Measurements from ENCODE around the gene WDR72.
"Not testable (repeated sequence)": the region's sequence is repeated elsewhere in the genome, so short reads cannot be mapped to it uniquely, and the experiment has no call there.

Gene WDR72

GRCh38 chr15:53549697-53550305 is 209.7 kb downstream of the WDR72 start:
- Mint-ChIP-seq H3K27me3 (peaks cover 2% of the 10 kb centered on the region), H3K27ac (no peak overlapping the region), H3K4me1 (ENCODE audit: low read depth) (no peaks in the 10 kb centered on the region), H3K36me3 (ENCODE audit: low read depth) (no peaks in the 10 kb centered on the region), H3K4me3 (no peak overlapping the region), H3K9me3 (no peaks in the 10 kb centered on the region)
- DNase-seq, result no peak

DNA sequence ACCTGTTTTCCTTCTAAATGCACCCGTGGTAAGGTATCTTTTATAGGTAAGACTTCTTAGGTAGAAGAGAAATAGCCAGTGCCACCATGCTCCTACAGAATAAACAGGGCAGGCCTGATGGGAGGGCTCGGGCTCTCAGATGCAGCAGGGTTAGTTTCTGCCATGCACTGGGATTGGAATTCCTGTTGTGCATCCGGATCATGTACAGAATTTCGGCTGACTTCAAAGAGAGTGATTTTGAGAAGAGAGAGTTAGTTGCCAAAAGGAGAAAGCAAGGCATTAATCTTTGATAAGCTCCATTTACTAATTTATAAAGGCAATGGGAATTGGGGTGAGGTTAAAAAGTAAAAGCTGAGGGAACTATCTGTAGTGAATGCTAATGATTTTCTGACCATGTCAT is 211.2 kb downstream of the WDR72 start:
- no peak overlapping the region for H3K4me3 Mint-ChIP-seq
- H3K27me3 Mint-ChIP-seq, result no peaks in the 10 kb centered on the region
- peaks cover under 1% of the 10 kb centered on the region for H3K9me3 Mint-ChIP-seq
- no peaks in the 10 kb centered on the region for H3K4me1 Mint-ChIP-seq (ENCODE audit: low read depth)
- DNase-seq, result no peak
- no peak overlapping the region for H3K27ac Mint-ChIP-seq
- no peaks in the 10 kb centered on the region for H3K36me3 Mint-ChIP-seq (ENCODE audit: low read depth)

- H3K9me3 Mint-ChIP-seq; H3K36me3 Mint-ChIP-seq (ENCODE audit: low read depth); DNase-seq; H3K4me3 Mint-ChIP-seq; H3K27ac Mint-ChIP-seq; H3K4me1 Mint-ChIP-seq (ENCODE audit: low read depth); H3K27me3 Mint-ChIP-seq: not testable (repeated sequence)
Measured at GRCh38 chr15:53540626-53541300, 218.7 kb downstream of the WDR72 start.

DNA sequence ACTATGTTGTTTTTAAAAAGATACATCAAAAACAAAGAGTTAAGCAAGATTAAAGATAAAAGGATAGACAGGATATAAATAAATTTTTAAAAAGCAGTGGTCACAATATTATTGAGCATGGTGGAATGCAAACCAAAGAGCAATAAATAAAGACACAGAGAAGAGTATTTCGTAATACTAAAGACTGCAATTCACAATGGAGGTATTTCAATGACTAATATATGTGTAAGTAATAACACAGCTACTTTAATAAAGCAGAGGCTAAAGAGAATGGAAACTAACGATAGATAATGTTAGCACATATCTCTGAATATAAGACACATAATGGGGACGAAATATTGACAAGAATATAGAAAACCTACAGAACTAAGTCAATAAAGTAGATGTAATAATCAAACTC is 219.6 kb downstream of the WDR72 start:
- H3K27ac Mint-ChIP-seq, result no peak overlapping the region
- DNase-seq, result no peak
- H3K9me3 Mint-ChIP-seq, result peaks cover 2% of the 10 kb centered on the region
- H3K4me3 Mint-ChIP-seq, result no peak overlapping the region
- no peaks in the 10 kb centered on the region for H3K27me3 Mint-ChIP-seq
- H3K4me1 Mint-ChIP-seq (ENCODE audit: low read depth), result no peaks in the 10 kb centered on the region
- no peaks in the 10 kb centered on the region for H3K36me3 Mint-ChIP-seq (ENCODE audit: low read depth)

DNA sequence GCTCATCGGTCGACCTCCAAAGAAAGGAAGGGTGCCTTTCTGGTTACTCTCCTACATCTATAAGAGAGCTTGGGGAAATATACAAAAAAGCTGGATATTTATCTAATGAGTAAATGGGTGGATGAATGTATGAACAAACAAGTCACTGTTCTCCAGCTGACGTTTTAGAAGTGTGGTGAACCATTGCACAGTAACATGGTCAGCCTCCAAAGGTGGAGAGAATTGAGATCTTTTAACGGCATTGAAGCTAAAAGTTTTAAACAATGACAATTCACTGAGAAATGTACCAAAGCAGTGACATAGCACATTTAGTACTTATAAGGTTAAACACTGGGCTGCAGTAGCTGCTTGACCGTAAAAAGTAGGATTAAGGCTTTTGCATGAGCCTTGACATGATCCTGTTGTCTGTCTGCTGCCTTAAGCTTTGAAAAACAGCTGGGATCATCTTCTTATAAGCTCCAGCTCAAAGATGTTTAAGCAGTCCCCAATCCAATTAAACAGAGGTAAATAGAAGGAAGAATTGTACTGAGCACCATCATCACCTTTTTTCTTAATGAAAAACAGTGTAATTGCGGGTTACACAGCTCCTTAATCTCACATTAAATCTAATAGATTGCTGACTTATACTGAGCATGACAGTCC is 222.9 kb downstream of the WDR72 start:
- Mint-ChIP-seq H3K4me3 (no peak overlapping the region), H3K27me3 (no peaks in the 10 kb centered on the region)

DNA sequence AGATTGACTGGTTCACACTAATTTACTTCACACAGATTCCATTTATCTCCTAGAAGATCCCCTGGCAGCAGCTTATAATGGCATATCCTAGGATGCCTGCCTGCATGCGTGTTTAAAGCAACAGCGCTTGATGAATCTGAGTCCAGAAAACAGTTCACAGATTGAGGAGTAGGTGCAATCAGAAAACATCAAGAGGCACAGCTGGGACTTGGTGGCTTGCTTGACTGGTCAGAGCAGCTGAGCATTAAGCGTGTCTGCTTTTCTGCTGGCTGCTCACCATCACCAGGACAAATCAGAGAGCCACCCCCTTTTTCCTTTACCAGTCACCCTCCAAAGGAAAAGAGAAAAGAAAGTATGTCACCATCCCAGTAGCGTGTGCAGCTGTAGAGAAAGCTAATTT is 223.6 kb downstream of the WDR72 start:
- H3K9me3 Mint-ChIP-seq, result no peaks in the 10 kb centered on the region
- DNase-seq, result no peak

More for the DNA sequence above, 222.9 kb downstream of the WDR72 start:
- H3K27ac Mint-ChIP-seq, result no peak overlapping the region
- no peaks in the 10 kb centered on the region for H3K36me3 Mint-ChIP-seq (ENCODE audit: low read depth)
- H3K9me3 Mint-ChIP-seq, result no peaks in the 10 kb centered on the region
- no peak for DNase-seq
- no peaks in the 10 kb centered on the region for H3K4me1 Mint-ChIP-seq (ENCODE audit: low read depth)

DNA sequence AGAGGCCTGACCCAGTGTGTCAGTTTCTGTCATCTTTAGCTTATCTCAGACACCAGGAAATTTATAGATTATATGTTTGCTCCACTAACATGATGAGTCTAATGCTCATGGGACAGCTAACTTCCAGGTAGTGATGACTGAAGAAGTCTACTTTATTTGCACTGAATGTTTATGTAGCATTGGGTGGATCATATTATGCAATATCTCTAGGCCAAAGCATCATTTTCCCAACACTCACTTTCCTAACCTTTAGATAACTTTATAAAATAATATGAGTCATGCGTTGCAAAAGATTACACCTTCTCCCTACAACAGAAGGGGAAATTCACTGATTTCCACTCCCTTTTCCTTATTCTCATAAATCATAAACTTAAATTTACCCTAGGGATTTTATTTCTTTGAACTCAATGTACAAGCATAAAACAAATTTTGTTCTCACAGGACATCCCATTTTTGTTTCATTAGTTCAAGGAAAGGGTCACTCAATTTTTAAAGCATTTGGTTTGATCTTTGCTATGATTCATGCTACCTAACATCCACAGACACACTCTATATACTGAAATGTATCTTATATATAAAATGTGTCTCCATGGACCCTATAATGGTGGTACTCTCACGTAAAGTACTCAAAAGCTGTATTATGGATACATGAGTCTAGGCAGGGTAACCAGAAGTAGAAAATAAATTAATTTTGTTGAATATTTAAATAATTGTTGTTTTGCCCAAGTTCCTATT is 225.2 kb downstream of the WDR72 start:
- H3K4me3 Mint-ChIP-seq, result no peak overlapping the region
- DNase-seq, result no peak
- no peaks in the 10 kb centered on the region for H3K27me3 Mint-ChIP-seq
- no peaks in the 10 kb centered on the region for H3K36me3 Mint-ChIP-seq (ENCODE audit: low read depth)
- no peaks in the 10 kb centered on the region for H3K9me3 Mint-ChIP-seq
- no peaks in the 10 kb centered on the region for H3K4me1 Mint-ChIP-seq (ENCODE audit: low read depth)
- no peak overlapping the region for H3K27ac Mint-ChIP-seq

More for the DNA sequence above, 223.6 kb downstream of the WDR72 start:
- Mint-ChIP-seq H3K4me1 (ENCODE audit: low read depth) (no peaks in the 10 kb centered on the region), H3K27me3 (no peaks in the 10 kb centered on the region), H3K4me3 (no peak overlapping the region), H3K27ac (no peak overlapping the region), H3K36me3 (ENCODE audit: low read depth) (no peaks in the 10 kb centered on the region)

DNA sequence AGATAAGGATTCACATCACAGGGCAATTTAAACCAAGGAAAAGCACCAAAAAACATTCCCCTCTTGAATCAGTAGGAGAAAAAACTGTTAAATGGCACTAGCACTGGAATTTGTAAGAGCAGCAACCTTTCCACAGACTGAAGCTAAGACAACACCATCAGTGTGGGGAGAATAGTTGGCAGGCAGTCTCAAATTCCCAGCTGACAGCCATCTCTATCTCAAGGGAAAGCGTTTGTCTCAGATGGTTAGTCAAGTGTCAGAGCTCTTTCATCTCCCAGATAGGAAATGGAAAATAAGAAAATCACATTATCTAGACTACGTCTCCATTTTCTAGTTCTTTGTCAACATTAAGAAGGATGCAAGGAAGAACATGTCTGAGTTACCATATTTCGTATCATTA is 228.7 kb downstream of the WDR72 start:
- no peaks in the 10 kb centered on the region for H3K4me1 Mint-ChIP-seq (ENCODE audit: low read depth)
- H3K27ac Mint-ChIP-seq, result no peak overlapping the region
- H3K36me3 Mint-ChIP-seq (ENCODE audit: low read depth), result no peaks in the 10 kb centered on the region
- H3K4me3 Mint-ChIP-seq, result no peak overlapping the region
- H3K9me3 Mint-ChIP-seq, result no peaks in the 10 kb centered on the region
- no peaks in the 10 kb centered on the region for H3K27me3 Mint-ChIP-seq
- no peak for DNase-seq

DNA sequence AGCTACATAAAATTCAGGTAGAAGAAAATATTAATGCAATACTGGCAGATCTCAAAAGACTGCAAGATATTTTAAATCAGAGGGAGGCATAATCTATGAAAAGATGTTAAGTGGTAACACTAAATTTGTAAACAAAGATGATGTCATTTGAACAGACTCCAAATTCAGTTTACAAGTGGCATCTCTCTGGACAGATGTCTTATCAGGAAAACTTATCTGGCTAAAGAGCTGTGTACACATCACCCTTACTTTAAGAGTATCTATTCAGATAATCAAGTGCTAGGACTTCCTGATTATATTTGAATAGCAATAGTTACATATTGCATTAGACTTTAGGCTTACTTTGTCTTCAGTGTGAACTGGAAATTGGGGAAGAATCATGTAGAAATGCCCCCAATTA is 231.5 kb downstream of the WDR72 start:
- Mint-ChIP-seq H3K9me3 (no peaks in the 10 kb centered on the region), H3K36me3 (ENCODE audit: low read depth) (no peaks in the 10 kb centered on the region), H3K4me1 (ENCODE audit: low read depth) (no peaks in the 10 kb centered on the region), H3K27ac (no peak overlapping the region), H3K27me3 (no peaks in the 10 kb centered on the region), H3K4me3 (no peak overlapping the region)
- DNase-seq, result no peak

DNA sequence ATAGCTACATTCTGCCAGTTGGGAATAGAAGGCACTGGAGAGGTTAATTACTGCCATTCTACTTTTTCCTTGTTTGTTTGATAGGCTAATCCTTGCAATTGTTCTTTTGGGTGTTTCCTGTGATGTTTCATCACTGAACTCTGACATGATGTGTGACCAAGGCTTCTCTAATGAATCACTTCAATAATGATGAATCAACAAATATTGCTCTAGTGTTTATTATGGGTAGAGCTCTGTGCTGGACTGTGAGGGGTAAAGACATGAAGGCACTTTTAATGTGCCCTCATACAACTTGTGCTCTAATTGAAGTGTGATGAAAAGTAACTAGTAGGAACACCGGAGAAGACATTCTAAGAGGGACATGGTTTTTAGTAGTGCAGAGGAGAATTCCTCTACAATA is 233.6 kb downstream of the WDR72 start:
- Mint-ChIP-seq H3K9me3 (no peaks in the 10 kb centered on the region), H3K4me3 (no peak overlapping the region), H3K27ac (no peak overlapping the region), H3K4me1 (ENCODE audit: low read depth) (no peaks in the 10 kb centered on the region), H3K36me3 (ENCODE audit: low read depth) (no peaks in the 10 kb centered on the region), H3K27me3 (no peaks in the 10 kb centered on the region)
- DNase-seq, result no peak

DNA sequence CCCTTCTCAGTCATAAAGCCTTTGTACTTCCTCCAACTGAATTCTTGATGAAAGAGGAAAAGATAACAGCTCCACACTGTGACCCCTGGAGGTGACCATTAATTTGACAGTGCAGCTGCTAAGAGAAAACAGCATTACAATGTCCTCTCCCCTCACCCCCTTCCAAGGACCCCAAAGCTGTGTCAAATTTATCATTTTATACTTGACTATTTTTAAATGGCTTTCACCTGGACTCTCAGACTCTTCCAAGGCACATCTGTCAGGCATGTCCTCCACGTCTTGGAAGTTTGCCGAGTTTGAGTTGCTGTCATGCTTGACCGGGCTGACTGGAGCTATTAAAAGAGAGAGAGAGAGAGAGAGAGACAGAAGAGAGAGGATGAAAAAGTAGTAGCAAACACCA is 236.5 kb downstream of the WDR72 start:
- no peaks in the 10 kb centered on the region for H3K9me3 Mint-ChIP-seq
- no peak for DNase-seq
- no peaks in the 10 kb centered on the region for H3K27me3 Mint-ChIP-seq
- no peaks in the 10 kb centered on the region for H3K36me3 Mint-ChIP-seq (ENCODE audit: low read depth)
- no peak overlapping the region for H3K27ac Mint-ChIP-seq
- no peak overlapping the region for H3K4me3 Mint-ChIP-seq
- no peaks in the 10 kb centered on the region for H3K4me1 Mint-ChIP-seq (ENCODE audit: low read depth)

- no peaks in the 10 kb centered on the region for H3K27me3 Mint-ChIP-seq
- no peaks in the 10 kb centered on the region for H3K36me3 Mint-ChIP-seq (ENCODE audit: low read depth)
- H3K27ac Mint-ChIP-seq, result no peak overlapping the region
- no peaks in the 10 kb centered on the region for H3K9me3 Mint-ChIP-seq
- DNase-seq, result no peak
- no peak overlapping the region for H3K4me3 Mint-ChIP-seq
- H3K4me1 Mint-ChIP-seq (ENCODE audit: low read depth), result no peaks in the 10 kb centered on the region
Measured at GRCh38 chr15:53520996-53521395, 238.5 kb downstream of the WDR72 start.

GRCh38 chr15:53513431-53513830 is 246.0 kb downstream of the WDR72 start:
- Mint-ChIP-seq H3K27ac (no peak overlapping the region), H3K9me3 (no peaks in the 10 kb centered on the region), H3K36me3 (ENCODE audit: low read depth) (no peaks in the 10 kb centered on the region), H3K4me1 (ENCODE audit: low read depth) (no peaks in the 10 kb centered on the region), H3K4me3 (no peak overlapping the region), H3K27me3 (peaks cover 2% of the 10 kb centered on the region)
- no peak for DNase-seq

GRCh38 chr15:53512029-53512428 is 247.4 kb downstream of the WDR72 start:
- H3K36me3 Mint-ChIP-seq (ENCODE audit: low read depth), result no peaks in the 10 kb centered on the region
- no peak overlapping the region for H3K27ac Mint-ChIP-seq
- DNase-seq, result no peak
- peaks cover 2% of the 10 kb centered on the region for H3K27me3 Mint-ChIP-seq
- no peaks in the 10 kb centered on the region for H3K9me3 Mint-ChIP-seq
- no peaks in the 10 kb centered on the region for H3K4me1 Mint-ChIP-seq (ENCODE audit: low read depth)
- H3K4me3 Mint-ChIP-seq, result no peak overlapping the region

DNA sequence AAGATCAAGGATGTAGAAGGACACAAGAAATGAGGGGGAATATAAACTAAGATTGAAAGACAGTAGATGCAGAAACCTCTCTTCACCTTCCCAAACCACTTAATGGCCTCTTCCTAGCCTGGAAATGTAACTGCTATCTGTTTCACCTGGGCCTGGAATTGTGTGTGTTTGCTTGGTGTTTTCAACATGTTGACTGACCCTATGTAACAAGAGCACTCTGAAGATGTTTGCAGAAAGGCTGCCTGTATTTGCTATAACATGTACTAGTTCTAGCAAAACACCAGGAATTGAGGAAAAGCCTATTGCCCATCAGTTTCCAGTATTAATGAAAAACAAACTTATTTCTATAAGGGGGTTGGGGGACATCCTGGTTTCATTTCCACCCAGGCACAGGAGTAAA is 248.3 kb downstream of the WDR72 start:
- Mint-ChIP-seq H3K4me1 (ENCODE audit: low read depth) (no peaks in the 10 kb centered on the region), H3K36me3 (ENCODE audit: low read depth) (no peaks in the 10 kb centered on the region), H3K27ac (no peak overlapping the region), H3K9me3 (no peaks in the 10 kb centered on the region), H3K4me3 (no peak overlapping the region), H3K27me3 (peaks cover 2% of the 10 kb centered on the region)
- DNase-seq, result no peak
